Erythroblast (primary cell): ENCODE data around the gene ZSWIM7.

Source experiments
- GATA1 ChIP-seq: IDR thresholded peaks from 2 replicates; pipeline ENCODE4 v1.6.1; 2011; ENCODE audit warnings: low read depth, mild to moderate bottlenecking, control low read depth, low read length, moderate library complexity
- POLR2A ChIP-seq: IDR thresholded peaks from 2 replicates; pipeline ENCODE4 v1.6.1; 2011; ENCODE audit warnings: mild to moderate bottlenecking, low read length

DNA sequence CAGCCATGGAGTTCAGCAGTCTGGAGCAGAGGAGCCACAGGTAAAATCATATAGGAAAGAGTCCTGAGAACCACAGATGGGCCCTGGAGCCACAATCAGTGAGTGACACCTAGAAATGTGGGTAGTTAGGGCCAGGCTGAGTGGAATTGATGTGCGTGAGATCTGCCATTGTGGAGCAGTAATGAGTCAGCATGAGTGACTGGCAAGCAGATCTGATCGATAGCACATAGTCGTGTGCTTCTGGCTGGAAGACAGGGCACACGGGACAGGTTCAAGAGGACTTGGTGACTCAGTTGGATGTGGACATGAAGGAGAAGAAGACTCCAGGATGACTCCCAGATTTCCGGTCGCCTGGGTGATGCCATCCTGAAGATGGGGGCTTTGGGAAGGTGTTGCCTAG, 42.3 kb downstream of the ZSWIM7 start:
- TF ChIP-seq POLR2A (peak; percentile 42), GATA1 (no peak)
